Small intestine (tissue), 7 donors: ENCODE data around the gene SH3BGRL. TPM values are rescaled to one million over a fixed set of nuclear protein-coding genes. Genes with fewer than 3 reads are reported as not detected.
"Not testable (repeated sequence)": the region's sequence is repeated elsewhere in the genome, so short reads cannot be mapped to it uniquely, and the experiment has no call there.

ENCODE experiments used
- DNase-seq, 2 donors: peaks; one replicate each; pipeline versions ENCODE4 v3.0.0 to v3.0.0-alpha.2; 2013
- FAIRE-seq: peaks from 2 replicates; lab custom pipeline; 2012; peaks lifted over from hg19 to GRCh38; lab: Jason Lieb, UNC
- H3K27ac ChIP-seq, 3 donors: one replicate each; pipeline ENCODE4 v1.5.1; 2013; ENCODE audit warnings: low read length in 2 of 3, mild to moderate bottlenecking in 2 of 3, control low read depth in 1 of 3, inconsistent platforms in 1 of 3, low read depth in 1 of 3, moderate library complexity in 1 of 3
- H3K27me3 ChIP-seq, 3 donors: one replicate each; pipeline ENCODE4 v1.6.1; 2013; ENCODE audit warnings: low read length in 3 of 3, inconsistent platforms in 1 of 3; ENCODE audit not compliant: control insufficient read depth in 3 of 3, insufficient read depth in 3 of 3
- H3K36me3 ChIP-seq, 3 donors: one replicate each; pipeline ENCODE4 v1.6.1; 2013; ENCODE audit warnings: low read length in 3 of 3, inconsistent platforms in 1 of 3, low read depth in 1 of 3, mild to moderate bottlenecking in 1 of 3, moderate library complexity in 1 of 3; ENCODE audit not compliant: control insufficient read depth in 3 of 3, insufficient read depth in 2 of 3
- H3K4me1 ChIP-seq, 3 donors: one replicate each; pipeline ENCODE4 v1.6.1; 2013; ENCODE audit warnings: low read length in 2 of 3, inconsistent platforms in 1 of 3, low read depth in 1 of 3, mild to moderate bottlenecking in 1 of 3, moderate library complexity in 1 of 3; ENCODE audit not compliant: control insufficient read depth in 3 of 3, insufficient read depth in 2 of 3
- H3K4me3 ChIP-seq, 3 donors: one replicate each; pipeline ENCODE4 v1.5.1; 2013; ENCODE audit warnings: low read length in 3 of 3, control low read depth in 1 of 3, inconsistent platforms in 1 of 3, low read depth in 1 of 3, mild to moderate bottlenecking in 1 of 3, moderate library complexity in 1 of 3
- H3K9me3 ChIP-seq, 2 donors: one replicate each; pipeline ENCODE4 v1.6.1; 2013; ENCODE audit warnings: low read depth in 1 of 2, low read length in 1 of 2; ENCODE audit not compliant: control insufficient read depth in 2 of 2, insufficient read depth in 1 of 2
- WGBS, 3 donors: extraction: QIAGEN DNeasy Blood & Tissue Kit; methylation state at CpG; one replicate each; pipeline ENCODE4 v1.1.7; 2013; 5-methylcytosine and 5-hydroxymethylcytosine counted together
- polyA plus RNA-seq, 4 donors: library from polyadenylated mRNA; stranded (reverse) in 3 of 4; unstranded in 1 of 4; fragments of 200-250 nt in 3 of 4; fragments of 120-200 nt in 1 of 4; gene quantifications; one replicate each; pipeline versions ENCODE4 v1.2.1 to v1.2.3, GENCODE V29; 2013
- donor health status: healthy with polysubstance abuse.
- donor health status: control.
- donor health status: control.
- donor health status: Bipolar disorder and iron deficiency.
- donor health status: healthy.

SH3BGRL gene
- polyA plus RNA-seq, 4 donors: 65.0 to 108 (median 70.2) TPM

DNA sequence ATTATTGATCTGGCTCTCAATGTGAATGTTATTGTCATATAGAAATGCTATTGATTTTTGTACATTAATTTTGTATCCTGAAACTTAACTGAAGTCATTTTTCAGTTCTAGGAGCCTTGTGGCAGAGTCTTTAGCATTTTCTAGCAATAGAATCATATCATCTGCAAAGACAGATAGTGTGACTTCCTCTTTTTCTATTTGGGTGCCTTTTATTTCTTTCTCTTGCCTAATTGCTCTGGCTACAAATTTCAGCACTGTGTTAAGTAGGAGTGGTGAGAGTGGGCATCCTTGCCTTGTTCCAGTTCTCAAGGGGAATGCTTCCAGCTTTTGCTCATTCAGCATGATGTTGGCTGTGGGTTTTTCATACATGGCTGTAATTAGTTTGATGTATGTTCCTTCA, 102.7 kb downstream of the SH3BGRL start:
- no peak overlapping the region for H3K27ac ChIP-seq
- FAIRE-seq: no peak
- H3K36me3 ChIP-seq: no peaks in the 10 kb centered on the region
- H3K4me1 ChIP-seq: no peaks in the 10 kb centered on the region
- no peak overlapping the region for H3K4me3 ChIP-seq
- no peaks in the 10 kb centered on the region for H3K9me3 ChIP-seq
- H3K27me3 ChIP-seq: no peaks in the 10 kb centered on the region
- DNase-seq: no peak

DNA sequence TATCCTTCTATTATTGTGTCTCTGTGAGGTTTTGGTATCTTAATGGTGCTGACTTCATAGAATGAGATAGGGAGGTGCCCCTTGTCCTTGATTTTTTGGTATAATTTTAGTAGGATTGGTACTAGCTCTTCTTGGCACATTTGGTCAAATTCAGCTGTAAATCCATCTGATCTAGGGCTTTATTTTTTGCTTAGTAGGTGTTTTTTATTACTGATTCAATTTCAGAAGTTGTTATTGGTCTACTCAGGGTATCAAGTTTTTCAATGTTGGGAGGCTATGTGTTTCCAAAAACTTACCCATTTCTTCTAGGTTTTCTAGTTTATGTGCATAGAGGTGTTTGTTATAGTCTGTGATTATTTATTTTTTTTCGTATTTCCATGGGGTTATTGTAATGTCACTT, 103.3 kb downstream of the SH3BGRL start:
- no peak for FAIRE-seq
- Histone ChIP-seq H3K27me3 (no peaks in the 10 kb centered on the region), H3K36me3 (no peaks in the 10 kb centered on the region), H3K4me3 (no peak overlapping the region), H3K27ac (no peak overlapping the region), H3K4me1 (no peaks in the 10 kb centered on the region), H3K9me3 (no peaks in the 10 kb centered on the region)
- WGBS, 3 donors: 73 to 96% (median 95%) methylated on average over 1 of the region's 1 CpG
- no peak for DNase-seq

DNA sequence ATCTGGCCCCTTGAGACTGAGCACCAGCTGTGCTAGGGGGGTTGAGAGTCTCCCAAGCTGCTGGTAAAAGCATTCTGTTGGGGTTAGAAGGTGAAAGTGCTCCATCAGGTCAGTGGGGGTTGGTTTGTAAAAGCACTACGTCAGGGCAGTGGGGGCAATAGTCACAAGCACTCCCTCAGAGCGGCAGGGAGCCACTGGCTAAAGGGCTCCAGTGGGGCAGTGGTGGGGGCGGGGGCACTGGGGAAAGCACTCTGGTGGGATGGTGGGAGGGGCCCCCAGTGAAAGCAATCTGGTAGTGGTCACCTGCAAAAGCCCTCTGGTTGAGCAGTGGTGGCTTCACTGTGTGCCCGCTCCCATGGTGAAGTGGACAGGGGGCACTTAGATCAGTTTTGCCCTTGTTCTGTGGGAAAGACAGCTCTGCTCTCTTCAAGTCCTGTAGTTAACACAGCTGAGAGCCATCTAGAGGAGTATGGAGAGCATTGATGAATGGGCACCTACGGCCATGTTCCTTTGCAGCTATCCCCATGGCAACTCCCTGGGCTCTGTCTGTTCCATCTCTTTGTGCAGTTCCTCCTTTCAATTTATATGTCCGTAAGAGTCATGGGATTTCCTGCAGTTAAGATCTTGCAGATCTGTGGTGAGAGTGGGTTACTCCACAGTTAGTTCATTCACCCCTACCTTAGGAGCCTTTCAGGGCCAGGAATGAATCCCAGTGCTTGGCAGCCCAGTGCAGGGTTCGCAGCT, 106.4 kb downstream of the SH3BGRL start:
- Histone ChIP-seq H3K4me1 (no peaks in the 10 kb centered on the region), H3K9me3 (no peaks in the 10 kb centered on the region), H3K27me3 (no peaks in the 10 kb centered on the region), H3K36me3 (no peaks in the 10 kb centered on the region), H3K27ac (no peak overlapping the region), H3K4me3 (no peak overlapping the region)
- DNase-seq (no peak), FAIRE-seq (no peak)
- WGBS, 3 donors: 83 to 100% (median 93%) methylated on average over 6 to 7 of the region's 7 CpGs

DNA sequence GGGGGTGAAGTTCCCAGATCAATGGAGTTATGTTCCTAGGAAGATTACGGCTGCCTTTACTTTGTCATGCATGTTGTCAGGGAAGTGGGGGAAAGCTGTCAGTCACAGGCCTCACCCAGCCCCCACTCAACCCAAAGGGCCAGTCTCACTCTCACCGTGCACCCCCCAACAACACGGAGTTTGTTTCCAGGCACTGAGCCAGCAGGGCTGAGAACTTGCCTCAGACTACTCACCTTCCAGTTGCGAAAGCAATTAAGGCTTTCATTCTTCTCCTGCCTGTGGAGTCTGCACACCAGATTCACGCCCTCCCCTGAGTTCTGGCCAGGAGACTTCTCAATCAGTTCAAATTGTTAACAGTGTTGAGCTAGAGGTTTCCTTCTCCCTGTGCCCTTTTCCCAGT, 114.3 kb downstream of the SH3BGRL start:
- WGBS, 3 donors: 90 to 93% (median 90%) methylated on average over 5 of the region's 5 CpGs
- Histone ChIP-seq H3K9me3 (peaks cover 0 to 3% of the 10 kb centered on the region in 2 donors), H3K27ac (no peak overlapping the region), H3K27me3 (no peaks in the 10 kb centered on the region), H3K4me1 (no peaks in the 10 kb centered on the region), H3K36me3 (no peaks in the 10 kb centered on the region), H3K4me3 (no peak overlapping the region)
- FAIRE-seq (no peak), DNase-seq (no peak)

DNA sequence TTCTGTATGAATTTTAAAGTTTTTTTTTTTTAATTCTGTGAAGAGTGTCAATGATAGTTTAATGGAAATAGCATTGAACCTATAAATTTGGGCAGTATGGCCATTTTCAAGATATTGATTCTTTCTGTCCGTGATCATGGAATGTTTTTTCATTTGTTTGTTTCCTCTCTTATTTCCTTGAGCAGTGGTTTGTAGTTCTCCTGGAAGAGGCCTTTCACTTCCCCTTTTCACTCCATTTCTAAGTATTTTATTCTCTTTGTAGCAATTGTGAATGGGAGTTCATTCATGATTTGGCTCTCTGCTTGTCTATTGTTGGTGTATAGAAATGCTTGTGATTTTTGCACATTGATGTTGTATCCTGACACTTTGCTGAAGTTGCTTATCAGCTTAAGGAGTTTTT, 129.8 kb downstream of the SH3BGRL start:
- H3K4me1 ChIP-seq, H3K27ac ChIP-seq, DNase-seq, H3K4me3 ChIP-seq, FAIRE-seq, H3K27me3 ChIP-seq, H3K9me3 ChIP-seq, H3K36me3 ChIP-seq: not testable (repeated sequence)
- 68 to 87% (median 86%) methylated on average over 1 of the region's 1 CpG for WGBS, 3 donors

DNA sequence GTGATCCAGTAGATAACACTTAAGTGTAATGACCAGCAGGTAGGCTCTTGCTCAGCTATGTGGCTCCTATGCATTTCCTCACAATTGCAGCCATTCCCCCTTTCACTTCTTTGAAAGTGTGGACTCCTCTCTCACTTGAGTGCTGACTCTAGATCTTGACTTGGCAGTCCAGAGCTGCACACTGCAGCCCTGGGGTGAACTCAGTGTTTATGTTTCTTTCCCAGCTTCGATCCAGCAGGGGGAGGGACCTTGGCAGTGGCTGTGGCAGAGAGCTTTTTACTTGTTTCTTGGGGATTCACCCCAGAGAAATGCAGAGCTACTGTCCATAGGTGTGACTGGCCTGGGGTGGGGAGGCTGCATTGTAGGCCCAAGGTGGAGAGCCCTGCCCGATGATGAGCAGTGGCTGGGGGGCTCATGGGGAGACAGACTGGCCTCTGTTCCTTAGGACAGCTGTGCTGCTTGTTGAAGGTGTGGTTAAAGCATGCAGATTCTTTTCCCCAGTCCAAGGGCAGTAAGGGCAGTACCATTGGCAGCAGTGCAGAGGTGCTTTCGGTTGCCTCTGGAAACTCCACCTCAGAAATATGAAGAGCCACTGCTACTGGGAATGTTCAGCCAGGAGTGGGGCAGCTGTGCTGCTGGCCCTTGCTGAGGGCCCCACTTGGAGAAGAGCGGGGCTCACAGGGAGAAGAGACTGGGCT, 134.7 kb downstream of the SH3BGRL start:
- DNase-seq (no peak), FAIRE-seq (no peak)
- H3K27ac ChIP-seq: no peak overlapping the region
- no peaks in the 10 kb centered on the region for H3K4me1 ChIP-seq
- no peaks in the 10 kb centered on the region for H3K9me3 ChIP-seq
- no peaks in the 10 kb centered on the region for H3K36me3 ChIP-seq
- H3K4me3 ChIP-seq: no peak overlapping the region
- WGBS, 3 donors: 70 to 93% (median 76%) methylated on average over 2 to 4 of the region's 4 CpGs
- no peaks in the 10 kb centered on the region for H3K27me3 ChIP-seq

DNA sequence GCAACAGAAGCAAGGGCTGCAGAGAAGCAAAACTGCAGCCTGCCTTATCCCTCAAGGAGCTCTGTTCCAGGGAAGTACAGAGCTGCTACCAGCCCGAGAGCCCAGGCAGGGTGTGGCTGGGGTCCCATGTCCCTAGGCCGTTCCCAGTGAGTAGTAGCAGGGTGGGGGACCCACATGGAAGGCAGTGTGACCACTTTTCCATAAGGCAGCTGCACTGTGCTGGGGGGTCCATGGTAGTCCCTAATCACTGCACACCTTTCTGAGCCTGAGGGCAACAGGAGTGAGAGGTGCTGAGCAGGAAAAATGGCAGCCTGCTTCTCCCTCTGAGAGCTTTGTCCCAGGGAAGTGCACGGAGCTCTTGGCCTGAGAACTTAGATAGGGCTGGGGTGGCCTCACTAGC, 135.9 kb downstream of the SH3BGRL start:
- no peaks in the 10 kb centered on the region for H3K36me3 ChIP-seq
- H3K27me3 ChIP-seq: no peaks in the 10 kb centered on the region
- no peak for DNase-seq
- H3K4me1 ChIP-seq: no peaks in the 10 kb centered on the region
- no peak overlapping the region for H3K27ac ChIP-seq
- no peak for FAIRE-seq
- H3K4me3 ChIP-seq: no peak overlapping the region
- H3K9me3 ChIP-seq: no peaks in the 10 kb centered on the region
- 81 to 97% (median 86%) methylated on average over 3 of the region's 3 CpGs for WGBS, 3 donors

DNA sequence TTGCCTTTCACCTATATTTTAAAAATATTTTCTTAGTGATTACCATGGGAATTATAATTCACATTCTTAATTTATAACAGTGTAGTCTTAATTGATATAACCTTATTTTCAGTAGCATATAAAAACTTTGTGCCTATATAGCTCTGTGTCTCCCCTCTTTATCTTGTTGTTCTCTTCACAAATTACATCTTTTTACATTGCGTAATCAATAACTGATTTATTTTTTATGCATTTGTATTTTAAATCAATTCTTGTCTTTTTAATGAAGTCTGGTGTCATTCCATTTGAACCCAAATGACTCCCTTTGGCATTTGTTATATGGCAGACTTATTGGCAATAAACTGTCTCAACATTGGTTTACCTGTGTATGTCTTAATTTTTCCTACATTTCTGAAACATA, 137.0 kb downstream of the SH3BGRL start:
- H3K27me3 ChIP-seq: no peaks in the 10 kb centered on the region
- WGBS, 3 donors: 100% methylated on average over 1 of the region's 1 CpG
- no peak overlapping the region for H3K27ac ChIP-seq
- H3K9me3 ChIP-seq: no peaks in the 10 kb centered on the region
- FAIRE-seq: no peak
- H3K4me1 ChIP-seq: no peaks in the 10 kb centered on the region
- no peak overlapping the region for H3K4me3 ChIP-seq
- H3K36me3 ChIP-seq: no peaks in the 10 kb centered on the region
- no peak for DNase-seq
